Measurements from ENCODE around the gene RRBP1. TPM values are rescaled to one million over a fixed set of nuclear protein-coding genes. Genes with fewer than 3 reads are reported as not detected.

Gene RRBP1
- total RNA-seq, 6 experiments from 2014 or later = 273 to 331 (median 317) TPM

- no peak overlapping the region for H3K27ac Mint-ChIP-seq
- peaks cover 4% of the 10 kb centered on the region for H3K27me3 Mint-ChIP-seq (ENCODE audit: insufficient read depth)
- no peak for DNase-seq
- H3K9me3 Mint-ChIP-seq = no peaks in the 10 kb centered on the region
- peaks cover 19% of the 10 kb centered on the region for H3K36me3 Mint-ChIP-seq (ENCODE audit: low read depth)
- H3K4me3 Mint-ChIP-seq = no peak overlapping the region
- no peak for TF ChIP-seq CTCF (IDR thresholded peaks at IDR 0.05)
- no peaks in the 10 kb centered on the region for H3K4me1 Mint-ChIP-seq (ENCODE audit: low read depth)
Measured at GRCh38 chr20:17622086-17622850, 59.8 kb downstream of the RRBP1 start.

- TF ChIP-seq CTCF (IDR thresholded peaks at IDR 0.05) = no peak
- no peaks in the 10 kb centered on the region for H3K9me3 Mint-ChIP-seq
- peaks cover 19% of the 10 kb centered on the region for H3K36me3 Mint-ChIP-seq (ENCODE audit: low read depth)
- peaks cover 4% of the 10 kb centered on the region for H3K27me3 Mint-ChIP-seq (ENCODE audit: insufficient read depth)
- no peak overlapping the region for H3K27ac Mint-ChIP-seq
- DNase-seq = no peak
- H3K4me3 Mint-ChIP-seq = no peak overlapping the region
- no peaks in the 10 kb centered on the region for H3K4me1 Mint-ChIP-seq (ENCODE audit: low read depth)
Measured at GRCh38 chr20:17621229-17621968, 60.6 kb downstream of the RRBP1 start.

GRCh38 chr20:17620371-17621228, 61.4 kb downstream of the RRBP1 start:
- TF ChIP-seq CTCF (IDR thresholded peaks at IDR 0.05) = no peak
- Mint-ChIP-seq H3K27me3 (ENCODE audit: insufficient read depth) (peaks cover 4% of the 10 kb centered on the region), H3K9me3 (no peaks in the 10 kb centered on the region), H3K4me1 (ENCODE audit: low read depth) (no peaks in the 10 kb centered on the region), H3K27ac (no peak overlapping the region), H3K4me3 (no peak overlapping the region), H3K36me3 (ENCODE audit: low read depth) (peaks cover 12% of the 10 kb centered on the region)
- no peak for DNase-seq

- Mint-ChIP-seq H3K27me3 (ENCODE audit: insufficient read depth) (peaks cover 12% of the 10 kb centered on the region), H3K4me3 (no peak overlapping the region), H3K36me3 (ENCODE audit: low read depth) (peaks cover 8% of the 10 kb centered on the region), H3K27ac (no peak overlapping the region), H3K4me1 (ENCODE audit: low read depth) (no peaks in the 10 kb centered on the region), H3K9me3 (no peaks in the 10 kb centered on the region)
- no peak for DNase-seq
- no peak for TF ChIP-seq CTCF (IDR thresholded peaks at IDR 0.05)
Measured at GRCh38 chr20:17619351-17620093, 62.5 kb downstream of the RRBP1 start.

GRCh38 chr20:17618673-17619013, 63.4 kb downstream of the RRBP1 start:
- Mint-ChIP-seq H3K27me3 (ENCODE audit: insufficient read depth) (peaks cover 18% of the 10 kb centered on the region), H3K4me1 (ENCODE audit: low read depth) (no peaks in the 10 kb centered on the region), H3K9me3 (no peaks in the 10 kb centered on the region), H3K27ac (no peak overlapping the region; the same call in 1 of the 2 replicates), H3K36me3 (ENCODE audit: low read depth) (peaks cover 8% of the 10 kb centered on the region), H3K4me3 (no peak overlapping the region)
- no peak for TF ChIP-seq CTCF (IDR thresholded peaks at IDR 0.05)
- no peak for DNase-seq

All from HFFc6 (cell line).